HL-60 (cell line): ENCODE data around the gene TUBA3D.
"Not testable (repeated sequence)": the region's sequence is repeated elsewhere in the genome, so short reads cannot be mapped to it uniquely, and the experiment has no call there.

Source experiments
- CTCF ChIP-seq: IDR thresholded peaks from one replicate; pipeline ENCODE4 v1.5.1; 2011; ENCODE audit warnings: low read length, control low read depth, inconsistent platforms; ENCODE audit not compliant: insufficient read depth
- GABPA ChIP-seq: IDR thresholded peaks from 2 replicates; pipeline ENCODE4 v1.6.1; 2012; ENCODE audit warnings: low read depth
- POLR2AphosphoS5 ChIP-seq: IDR thresholded peaks from 2 replicates; pipeline ENCODE4 v1.6.1; 2012; ENCODE audit warnings: low read depth

- TF ChIP-seq POLR2AphosphoS5: 0 out of 2 replicates have a peak, but pooled peaks have one; percentile 32
- TF ChIP-seq CTCF, GABPA: not testable (repeated sequence)
Measured at GRCh38 chr2:131492015-131492417, 16.1 kb downstream of the TUBA3D start, which contains the start of gene MZT2A.
